Measurements from ENCODE around the gene RGS3.
"Not testable (repeated sequence)": the region's sequence is repeated elsewhere in the genome, so short reads cannot be mapped to it uniquely, and the experiment has no call there.

RGS3 gene

GRCh38 chr9:113532809-113533190 is 69.3 kb downstream of the RGS3 start:
- FAIRE-seq = no peak

GRCh38 chr9:113533335-113534225 is 70.1 kb downstream of the RGS3 start:
- FAIRE-seq = no peak

GRCh38 chr9:113535756-113536155 is 72.2 kb downstream of the RGS3 start:
- FAIRE-seq = no peak

- no peak for FAIRE-seq
Measured at GRCh38 chr9:113536166-113536482, 72.6 kb downstream of the RGS3 start.

GRCh38 chr9:113536483-113537228 is 73.1 kb downstream of the RGS3 start:
- FAIRE-seq = no peak

- FAIRE-seq = no peak
Measured at GRCh38 chr9:113537229-113537810, 73.8 kb downstream of the RGS3 start.

- no peak for FAIRE-seq
Measured at GRCh38 chr9:113538131-113538530, 74.6 kb downstream of the RGS3 start.

GRCh38 chr9:113538701-113539430 is 75.3 kb downstream of the RGS3 start:
- no peak for FAIRE-seq

- FAIRE-seq = no peak
Measured at GRCh38 chr9:113540466-113540865, 76.9 kb downstream of the RGS3 start.

GRCh38 chr9:113541019-113541900 is 77.7 kb downstream of the RGS3 start:
- FAIRE-seq = no peak

GRCh38 chr9:113542006-113542405 is 78.5 kb downstream of the RGS3 start:
- FAIRE-seq = no peak

- FAIRE-seq = no peak
Measured at GRCh38 chr9:113542741-113543140, 79.2 kb downstream of the RGS3 start.

- FAIRE-seq = no peak
Measured at GRCh38 chr9:113543296-113543981, 79.9 kb downstream of the RGS3 start.

GRCh38 chr9:113543982-113544303 is 80.4 kb downstream of the RGS3 start:
- no peak for FAIRE-seq

- FAIRE-seq = no peak
Measured at GRCh38 chr9:113545068-113545467, 81.5 kb downstream of the RGS3 start.

- no peak for FAIRE-seq
Measured at GRCh38 chr9:113546566-113546965, 83.0 kb downstream of the RGS3 start.

GRCh38 chr9:113547501-113547900 is 84.0 kb downstream of the RGS3 start:
- no peak for FAIRE-seq

GRCh38 chr9:113548221-113549041 is 84.9 kb downstream of the RGS3 start:
- FAIRE-seq = no peak

GRCh38 chr9:113549892-113550291 is 86.4 kb downstream of the RGS3 start:
- FAIRE-seq = not testable (repeated sequence)

GRCh38 chr9:113556877-113557593 is 93.5 kb downstream of the RGS3 start:
- no peak for FAIRE-seq
